GM23338 (cell line): ENCODE measurements around the gene OR7G3. TPM values are rescaled to one million over a fixed set of nuclear protein-coding genes. Genes with fewer than 3 reads are reported as not detected.
A peak's percentile ranks its signal among the peaks of the same experiment; 100 is the strongest.

Experiments
- ATAC-seq: fragments of 200-7000 bp; cut with Tn5 transposase; 3 replicates; pipeline ENCODE4 v1.9.1; 2020
- DNase-seq: peaks from one replicate; pipeline ENCODE4 v3.0.0-alpha.2; 2015; ENCODE audit warnings: low spot score
- H2AFZ ChIP-seq: fragments of 200-600 bp; sonication (generic); 2 replicates; pipeline ENCODE4 v1.8.0; 2016; ENCODE audit warnings: antibody characterized with exemption, mild to moderate bottlenecking, moderate library complexity
- H3F3A ChIP-seq: fragments of 200-600 bp; sonication (generic); replicated peaks from 2 replicates; pipeline ENCODE4 v1.8.0; 2017; ENCODE audit warnings: antibody characterized with exemption, mixed run types, low read depth
- H3K27ac ChIP-seq: fragments of 200-600 bp; sonication (generic); 2 replicates; pipeline ENCODE4 v1.6.1; 2016; ENCODE audit warnings: low read depth
- H3K27me3 ChIP-seq: fragments of 200-600 bp; sonication (generic); 2 replicates; pipeline ENCODE4 v1.8.0; 2016; ENCODE audit warnings: mild to moderate bottlenecking, mixed run types, moderate library complexity; ENCODE audit not compliant: insufficient read depth
- H3K36me3 ChIP-seq: fragments of 200-600 bp; sonication (generic); 2 replicates; pipeline ENCODE4 v1.8.0; 2016; ENCODE audit warnings: mild to moderate bottlenecking; ENCODE audit not compliant: insufficient read depth
- H3K4me1 ChIP-seq: fragments of 200-600 bp; sonication (generic); 2 replicates; pipeline ENCODE4 v1.8.0; 2016; ENCODE audit warnings: mild to moderate bottlenecking, moderate library complexity; ENCODE audit not compliant: insufficient read depth
- H3K4me2 ChIP-seq: fragments of 200-600 bp; sonication (generic); 2 replicates; pipeline ENCODE4 v1.7.1; 2017; ENCODE audit warnings: mixed run types
- H3K4me3 ChIP-seq: fragments of 200-600 bp; sonication (generic); 2 replicates; pipeline ENCODE4 v1.6.1; 2016; ENCODE audit warnings: mixed run types
- H3K79me2 ChIP-seq: fragments of 200-600 bp; sonication (generic); replicated peaks from 2 replicates; pipeline ENCODE4 v1.8.0; 2017; ENCODE audit warnings: mild to moderate bottlenecking; ENCODE audit not compliant: insufficient read depth
- H3K9me2 ChIP-seq: fragments of 200-600 bp; sonication (generic); 2 replicates; pipeline ENCODE4 v1.8.0; 2017; ENCODE audit not compliant: insufficient read depth
- H4K20me1 ChIP-seq: fragments of 200-600 bp; sonication (generic); replicated peaks from 2 replicates; pipeline ENCODE4 v1.8.0; 2017; ENCODE audit warnings: mild to moderate bottlenecking; ENCODE audit not compliant: insufficient read depth
- H3K27ac Mint-ChIP-seq: 2 replicates; pipeline ENCODE4 v1.8.0; 2020; ENCODE audit warnings: inconsistent platforms, mild to moderate bottlenecking, moderate library complexity, mixed read lengths
- H3K27me3 Mint-ChIP-seq: 3 replicates; pipeline ENCODE4 v1.8.0; 2022; ENCODE audit warnings: low read depth, mild to moderate bottlenecking, moderate library complexity, mixed read lengths, inconsistent platforms; ENCODE audit not compliant: insufficient read depth, poor library complexity
- H3K36me3 Mint-ChIP-seq: 3 replicates; pipeline ENCODE4 v1.8.0; 2021; ENCODE audit warnings: low read depth, mild to moderate bottlenecking, inconsistent platforms, moderate library complexity, mixed read lengths
- H3K4me1 Mint-ChIP-seq: 3 replicates; pipeline ENCODE4 v1.8.0; 2020; ENCODE audit warnings: mild to moderate bottlenecking, inconsistent platforms, mixed read lengths
- H3K4me3 Mint-ChIP-seq: 3 replicates; pipeline ENCODE4 v1.8.0; 2021; ENCODE audit warnings: moderate library complexity, mild to moderate bottlenecking, inconsistent platforms, mixed read lengths
- H3K9me3 Mint-ChIP-seq: 3 replicates; pipeline ENCODE4 v1.8.0; 2020; ENCODE audit warnings: moderate library complexity, mild to moderate bottlenecking, inconsistent platforms, mixed read lengths
- CREB1 ChIP-seq: fragments of 250-450 bp; sonication (Bioruptor Pico); IDR thresholded peaks from 2 replicates; pipeline ENCODE4 v1.5.0; 2020; ENCODE audit warnings: low read depth, mild to moderate bottlenecking, moderate library complexity
- CTCF ChIP-seq, 2 experiments: fragments of 200-600 bp in 1 of 2; sonication (generic) in 1 of 2; conservative IDR thresholded peaks; 2 replicates each; pipeline versions ENCODE4 v1.5.1 to v1.6.1; 2016 to 2017; ENCODE audit warnings: antibody characterized with exemption in 2 of 2, low read depth in 2 of 2, mild to moderate bottlenecking in 2 of 2, moderate library complexity in 1 of 2
- ETS1 ChIP-seq: IDR thresholded peaks from 2 replicates; pipeline ENCODE4 v1.6.1; 2016; ENCODE audit warnings: antibody characterized with exemption
- EZH2 ChIP-seq: fragments of 200-600 bp; sonication (generic); IDR thresholded peaks from one replicate; pipeline ENCODE4 v1.8.0; 2017; ENCODE audit warnings: antibody characterized with exemption, mild to moderate bottlenecking, low read depth; ENCODE audit not compliant: unreplicated experiment
- EZH2phosphoT487 ChIP-seq: fragments of 200-600 bp; sonication (generic); IDR thresholded peaks from one replicate; pipeline ENCODE4 v1.8.1; 2018; ENCODE audit warnings: antibody characterized with exemption; ENCODE audit not compliant: unreplicated experiment
- JUNB ChIP-seq: IDR thresholded peaks from one replicate; pipeline ENCODE4 v1.6.1; 2016; ENCODE audit warnings: antibody characterized with exemption; ENCODE audit not compliant: unreplicated experiment
- NANOG ChIP-seq: IDR thresholded peaks from 2 replicates; pipeline ENCODE4 v1.6.1; 2016; ENCODE audit warnings: antibody characterized with exemption, borderline replicate concordance
- POLR2AphosphoS5 ChIP-seq: IDR thresholded peaks from 2 replicates; pipeline ENCODE4 v1.6.1; 2016; ENCODE audit warnings: antibody characterized with exemption, low read depth
- REST ChIP-seq: IDR thresholded peaks from one replicate; pipeline ENCODE4 v1.6.1; 2018; ENCODE audit warnings: antibody characterized with exemption; ENCODE audit not compliant: unreplicated experiment
- STAT1 ChIP-seq: IDR thresholded peaks from one replicate; pipeline ENCODE4 v1.6.1; 2016; ENCODE audit warnings: antibody characterized with exemption; ENCODE audit not compliant: unreplicated experiment
- ZNF114 ChIP-seq: fragments of 250-450 bp; sonication (Bioruptor Pico); IDR thresholded peaks from 2 replicates; pipeline ENCODE4 v1.5.0; 2020; ENCODE audit warnings: mild to moderate bottlenecking, moderate library complexity
- ZNF331 ChIP-seq: fragments of 250-450 bp; sonication (Bioruptor Pico); IDR thresholded peaks from 2 replicates; pipeline ENCODE4 v1.5.0; 2020; ENCODE audit warnings: low read depth, mild to moderate bottlenecking, moderate library complexity
- ZNF462 ChIP-seq: fragments of 250-450 bp; sonication (Bioruptor Pico); IDR thresholded peaks from 2 replicates; pipeline ENCODE4 v1.5.0; 2020; ENCODE audit warnings: mild to moderate bottlenecking, moderate library complexity
- polyA plus RNA-seq: library from polyadenylated mRNA; unstranded; fragments of >200 nt; fragmentation: Nextera tagmentation; extraction: Ambion mirVana; gene quantifications from 2 replicates; pipeline ENCODE4 v1.2.1, GENCODE V29; 2016
- total RNA-seq: library from RNA; depleted of rRNA; stranded (reverse); fragments of >200 nt; shearing (Covaris generic); gene quantifications from 2 replicates; pipeline ENCODE4 v1.2.3, GENCODE V29; 2014

The OR7G3 gene
- total and polyA plus RNA-seq, 2 experiments from 2014 or later = not detected

GRCh38 chr19:9139609-9140158 lies 12.9 kb upstream of the OR7G3 start:
- peaks cover 5% of the 10 kb centered on the region for H3K27me3 Mint-ChIP-seq
- DNase-seq = no peak
- Histone ChIP-seq H3K27ac (no peak overlapping the region), H3K79me2 (peaks cover 45% of the 10 kb centered on the region), H3K4me3 (peak overlapping the region; percentile 91), H3K36me3 (no peaks in the 10 kb centered on the region), H4K20me1 (peaks cover 23% of the 10 kb centered on the region), H3K4me1 (peaks cover 21% of the 10 kb centered on the region), H3K4me2 (peak overlapping the region; percentile 81), H3F3A (no peaks in the 10 kb centered on the region), H3K27me3 (no peaks in the 10 kb centered on the region), H2AFZ (peak overlapping the region; percentile 100), H3K9me2 (no peaks in the 10 kb centered on the region)
- H3K9me3 Mint-ChIP-seq = peaks cover 27% of the 10 kb centered on the region
- ATAC-seq = no peak
- H3K4me3 Mint-ChIP-seq = peak overlapping the region; percentile 99
- peak overlapping the region; percentile 99; the same call in 1 of the 2 replicates for H3K27ac Mint-ChIP-seq
- H3K4me1 Mint-ChIP-seq = peaks cover 6% of the 10 kb centered on the region; the same call in 1 of the 3 replicates
- TF ChIP-seq POLR2AphosphoS5 (no peak), EZH2phosphoT487 (no peak), CREB1 (CRISPR knock-in tag) (no peak), REST (no peak), CTCF (conservative IDR thresholded peaks at IDR 0.05; ENCODE audit: low read depth in 2 of 2) (no peak), ZNF114 (CRISPR knock-in tag) (no peak), NANOG (no peak), STAT1 (no peak), JUNB (no peak), ZNF462 (CRISPR knock-in tag) (no peak), ZNF331 (CRISPR knock-in tag) (no peak), EZH2 (no peak), ETS1 (no peak)
- peaks cover 37% of the 10 kb centered on the region for H3K36me3 Mint-ChIP-seq
